Loucy (cell line): ENCODE results near the gene SLC17A5.

Experiments used
- H2AFZ ChIP-seq: fragments of 200-600 bp; sonication (generic); 2 replicates; pipeline ENCODE4 v1.6.0; 2016; ENCODE audit warnings: antibody characterized with exemption, mild to moderate bottlenecking, low read length, moderate library complexity
- H3F3A ChIP-seq: fragments of 200-600 bp; 2 replicates; pipeline ENCODE4 v1.6.0; 2016; ENCODE audit warnings: antibody characterized with exemption, low read depth, mild to moderate bottlenecking
- H3K27me3 ChIP-seq: fragments of 200-600 bp; sonication (generic); 2 replicates; pipeline ENCODE4 v1.6.1; 2014; ENCODE audit warnings: low read length, mild to moderate bottlenecking; ENCODE audit not compliant: insufficient read depth, poor library complexity, severe bottlenecking
- H3K36me3 ChIP-seq: fragments of 200-600 bp; sonication (generic); 2 replicates; pipeline ENCODE4 v1.6.1; 2016; ENCODE audit warnings: low read length; ENCODE audit not compliant: insufficient read depth
- H3K4me1 ChIP-seq: fragments of 200-600 bp; sonication (generic); 2 replicates; pipeline ENCODE4 v1.5.1; 2014; ENCODE audit warnings: low read length, mild to moderate bottlenecking; ENCODE audit not compliant: insufficient read depth, poor library complexity, severe bottlenecking
- H3K4me2 ChIP-seq: fragments of 200-600 bp; sonication (generic); 2 replicates; pipeline ENCODE4 v1.6.0; 2014; ENCODE audit warnings: antibody characterized with exemption, low read length, low read depth, mild to moderate bottlenecking; ENCODE audit not compliant: poor library complexity, severe bottlenecking
- H3K4me3 ChIP-seq: fragments of 200-600 bp; sonication (generic); 2 replicates; pipeline ENCODE4 v1.5.1; 2014; ENCODE audit warnings: low read length, mild to moderate bottlenecking, mixed read lengths; ENCODE audit not compliant: poor library complexity, severe bottlenecking
- H3K79me2 ChIP-seq: fragments of 200-600 bp; sonication (generic); 2 replicates; pipeline ENCODE4 v1.6.1; 2014; ENCODE audit warnings: low read length; ENCODE audit not compliant: insufficient read depth
- H3K9ac ChIP-seq: fragments of 200-600 bp; sonication (generic); 2 replicates; pipeline ENCODE4 v1.6.0; 2014; ENCODE audit warnings: mild to moderate bottlenecking, low read depth, low read length, moderate library complexity; ENCODE audit not compliant: poor library complexity, severe bottlenecking
- H3K9me2 ChIP-seq: fragments of 200-600 bp; sonication (generic); replicated peaks from 2 replicates; pipeline ENCODE4 v1.6.1; 2016; ENCODE audit warnings: low read depth, low read length, mixed read lengths
- H3K9me3 ChIP-seq: fragments of 200-600 bp; sonication (generic); 2 replicates; pipeline ENCODE4 v1.6.1; 2014; ENCODE audit warnings: mild to moderate bottlenecking, antibody characterized with exemption, low read length, low read depth; ENCODE audit not compliant: insufficient read depth
- H4K20me1 ChIP-seq: fragments of 200-600 bp; sonication (generic); 2 replicates; pipeline ENCODE4 v1.6.0; 2014; ENCODE audit warnings: antibody characterized with exemption, low read length, mild to moderate bottlenecking; ENCODE audit not compliant: insufficient read depth, poor library complexity, severe bottlenecking
- EZH2phosphoT487 ChIP-seq: fragments of 200-600 bp; IDR thresholded peaks from 2 replicates; pipeline ENCODE4 v1.6.1; 2018; ENCODE audit warnings: antibody characterized with exemption, mild to moderate bottlenecking, moderate library complexity, borderline replicate concordance
- TF ChIP-seq, protein P1 (sequence below): fragments of 200-600 bp; sonication (generic); conservative IDR thresholded peaks from 2 replicates; pipeline ENCODE4 v1.5.1; 2014; ENCODE audit warnings: mild to moderate bottlenecking, antibody characterized with exemption, low read length

Gene SLC17A5

GRCh38 chr6:73665686-73666319, 12.0 kb upstream of the SLC17A5 start:
- H3K4me3 ChIP-seq: no peak overlapping the region
- H3K4me2 ChIP-seq: no peak overlapping the region
- TF ChIP-seq EZH2phosphoT487: no peak
- TF ChIP-seq, protein P1, sequence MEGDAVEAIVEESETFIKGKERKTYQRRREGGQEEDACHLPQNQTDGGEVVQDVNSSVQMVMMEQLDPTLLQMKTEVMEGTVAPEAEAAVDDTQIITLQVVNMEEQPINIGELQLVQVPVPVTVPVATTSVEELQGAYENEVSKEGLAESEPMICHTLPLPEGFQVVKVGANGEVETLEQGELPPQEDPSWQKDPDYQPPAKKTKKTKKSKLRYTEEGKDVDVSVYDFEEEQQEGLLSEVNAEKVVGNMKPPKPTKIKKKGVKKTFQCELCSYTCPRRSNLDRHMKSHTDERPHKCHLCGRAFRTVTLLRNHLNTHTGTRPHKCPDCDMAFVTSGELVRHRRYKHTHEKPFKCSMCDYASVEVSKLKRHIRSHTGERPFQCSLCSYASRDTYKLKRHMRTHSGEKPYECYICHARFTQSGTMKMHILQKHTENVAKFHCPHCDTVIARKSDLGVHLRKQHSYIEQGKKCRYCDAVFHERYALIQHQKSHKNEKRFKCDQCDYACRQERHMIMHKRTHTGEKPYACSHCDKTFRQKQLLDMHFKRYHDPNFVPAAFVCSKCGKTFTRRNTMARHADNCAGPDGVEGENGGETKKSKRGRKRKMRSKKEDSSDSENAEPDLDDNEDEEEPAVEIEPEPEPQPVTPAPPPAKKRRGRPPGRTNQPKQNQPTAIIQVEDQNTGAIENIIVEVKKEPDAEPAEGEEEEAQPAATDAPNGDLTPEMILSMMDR: no peak
- no peaks in the 10 kb centered on the region for H3K79me2 ChIP-seq
- H3K9me3 ChIP-seq: no peaks in the 10 kb centered on the region
- H3K36me3 ChIP-seq: no peaks in the 10 kb centered on the region
- no peak overlapping the region for H3K9ac ChIP-seq
- no peaks in the 10 kb centered on the region for H3F3A ChIP-seq
- no peaks in the 10 kb centered on the region for H4K20me1 ChIP-seq
- H3K9me2 ChIP-seq: no peaks in the 10 kb centered on the region
- no peaks in the 10 kb centered on the region for H3K27me3 ChIP-seq
- H2AFZ ChIP-seq: 0 out of 2 replicates have a peak overlapping the region, but pooled peaks have one; percentile 7
- H3K4me1 ChIP-seq: peaks cover 8% of the 10 kb centered on the region

- no peak overlapping the region for H3K4me2 ChIP-seq
- no peak overlapping the region for H2AFZ ChIP-seq
- H3K9me3 ChIP-seq: no peaks in the 10 kb centered on the region
- TF ChIP-seq EZH2phosphoT487: no peak
- TF ChIP-seq, protein P1: no peak
- H3K27me3 ChIP-seq: no peaks in the 10 kb centered on the region
- no peak overlapping the region for H3K9ac ChIP-seq
- H3K9me2 ChIP-seq: no peaks in the 10 kb centered on the region
- no peaks in the 10 kb centered on the region for H3K36me3 ChIP-seq
- no peaks in the 10 kb centered on the region for H3F3A ChIP-seq
- no peak overlapping the region for H3K4me3 ChIP-seq
- no peaks in the 10 kb centered on the region for H4K20me1 ChIP-seq
- peaks cover 8% of the 10 kb centered on the region for H3K4me1 ChIP-seq
- no peaks in the 10 kb centered on the region for H3K79me2 ChIP-seq
Observed at GRCh38 chr6:73664701-73665100, 10.9 kb upstream of the SLC17A5 start.

DNA sequence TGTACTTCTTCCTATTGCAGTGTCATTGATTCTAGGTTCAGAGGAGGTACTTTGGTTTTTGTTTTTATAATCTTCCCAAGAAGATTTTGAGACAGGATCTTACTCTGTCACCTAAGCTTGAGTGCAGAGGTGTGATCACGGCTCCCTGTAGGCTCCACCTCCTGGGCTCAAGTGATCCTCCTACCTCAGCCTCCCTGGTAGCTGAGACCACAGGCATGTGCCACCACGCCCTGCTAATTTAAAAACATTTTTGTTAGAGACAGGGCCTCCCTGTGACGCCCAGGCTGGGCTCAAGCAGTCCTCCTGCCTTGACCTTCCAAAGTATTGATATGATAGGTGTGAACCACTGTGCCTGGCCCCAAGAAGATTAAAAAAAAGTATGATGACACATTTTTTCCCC, 3.4 kb upstream of the SLC17A5 start:
- Histone ChIP-seq H3K4me2 (no peak overlapping the region), H3K9ac (no peak overlapping the region)

More for the DNA sequence above, 3.4 kb upstream of the SLC17A5 start:
- H3F3A ChIP-seq: peaks cover 5% of the 10 kb centered on the region; the same call in 1 of the 2 replicates
- H3K79me2 ChIP-seq: peaks cover 12% of the 10 kb centered on the region; the same call in 1 of the 2 replicates
- TF ChIP-seq EZH2phosphoT487: no peak
- TF ChIP-seq, protein P1: no peak
- H3K4me3 ChIP-seq: no peak overlapping the region
- H3K36me3 ChIP-seq: no peaks in the 10 kb centered on the region
- no peaks in the 10 kb centered on the region for H3K9me2 ChIP-seq
- H4K20me1 ChIP-seq: no peaks in the 10 kb centered on the region
- H3K4me1 ChIP-seq: peaks cover 10% of the 10 kb centered on the region
- no peak overlapping the region for H2AFZ ChIP-seq
- no peaks in the 10 kb centered on the region for H3K27me3 ChIP-seq
- no peaks in the 10 kb centered on the region for H3K9me3 ChIP-seq
